GM12872 (cell line): ENCODE measurements around the gene PKIB.

Source experiments
- TF ChIP-seq, protein P1 (sequence below): IDR thresholded peaks from 3 replicates; pipeline ENCODE4 v1.5.1; 2011; ENCODE audit warnings: low read depth, mild to moderate bottlenecking, low read length, moderate library complexity; ENCODE audit not compliant: insufficient read depth

The PKIB gene

GRCh38 chr6:122770835-122771601, 160.8 kb downstream of the PKIB start:
- TF ChIP-seq, protein P1, sequence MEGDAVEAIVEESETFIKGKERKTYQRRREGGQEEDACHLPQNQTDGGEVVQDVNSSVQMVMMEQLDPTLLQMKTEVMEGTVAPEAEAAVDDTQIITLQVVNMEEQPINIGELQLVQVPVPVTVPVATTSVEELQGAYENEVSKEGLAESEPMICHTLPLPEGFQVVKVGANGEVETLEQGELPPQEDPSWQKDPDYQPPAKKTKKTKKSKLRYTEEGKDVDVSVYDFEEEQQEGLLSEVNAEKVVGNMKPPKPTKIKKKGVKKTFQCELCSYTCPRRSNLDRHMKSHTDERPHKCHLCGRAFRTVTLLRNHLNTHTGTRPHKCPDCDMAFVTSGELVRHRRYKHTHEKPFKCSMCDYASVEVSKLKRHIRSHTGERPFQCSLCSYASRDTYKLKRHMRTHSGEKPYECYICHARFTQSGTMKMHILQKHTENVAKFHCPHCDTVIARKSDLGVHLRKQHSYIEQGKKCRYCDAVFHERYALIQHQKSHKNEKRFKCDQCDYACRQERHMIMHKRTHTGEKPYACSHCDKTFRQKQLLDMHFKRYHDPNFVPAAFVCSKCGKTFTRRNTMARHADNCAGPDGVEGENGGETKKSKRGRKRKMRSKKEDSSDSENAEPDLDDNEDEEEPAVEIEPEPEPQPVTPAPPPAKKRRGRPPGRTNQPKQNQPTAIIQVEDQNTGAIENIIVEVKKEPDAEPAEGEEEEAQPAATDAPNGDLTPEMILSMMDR: no peak

DNA sequence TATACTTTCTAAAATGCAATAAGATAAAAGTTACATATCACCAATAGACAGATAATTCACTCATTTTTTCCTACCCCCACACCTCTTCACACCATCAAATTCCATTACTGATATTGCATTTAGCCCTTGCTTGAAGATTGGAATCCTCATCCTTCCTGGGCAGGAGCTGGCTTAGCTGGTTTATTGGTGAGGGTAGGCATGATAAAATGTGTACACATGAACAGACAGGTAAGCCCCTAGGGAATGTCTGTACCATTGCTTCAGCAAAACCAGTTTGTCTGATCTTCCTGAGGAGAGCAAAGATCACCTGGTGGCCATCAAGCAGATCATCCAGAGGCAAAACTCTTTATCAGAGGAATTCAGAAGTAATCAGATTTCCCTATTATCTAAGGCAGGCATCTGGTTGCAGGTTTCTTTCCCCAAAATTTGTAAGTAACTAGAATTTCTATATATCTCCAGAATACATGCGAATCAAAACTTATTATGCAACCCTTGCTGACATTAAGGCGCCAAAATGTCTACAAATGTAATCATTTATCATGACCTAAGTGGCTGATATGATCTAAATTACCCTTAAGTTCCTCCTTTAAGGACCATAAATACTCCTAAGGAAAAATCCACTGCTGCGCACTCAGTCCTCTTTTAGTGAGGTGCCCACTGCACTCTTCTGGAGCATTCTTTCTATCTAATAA, 162.7 kb downstream of the PKIB start:
- TF ChIP-seq, protein P1: no peak
